Keratinocyte (primary cell): ENCODE measurements around the gene DIAPH3. TPM values are rescaled to one million over a fixed set of nuclear protein-coding genes. Genes with fewer than 3 reads are reported as not detected.

ENCODE experiments used
- DNase-seq: peaks from one replicate; pipeline ENCODE4 v3.0.0-alpha.2; 2011; ENCODE audit warnings: low read depth, missing footprints, low spot score
- FAIRE-seq: peaks from 2 replicates; lab custom pipeline; 2011; peaks lifted over from hg19 to GRCh38; lab: Jason Lieb, UNC
- H2AFZ ChIP-seq: 2 replicates; pipeline ENCODE4 v1.6.0; 2012; ENCODE audit warnings: low read length, control low read depth, inconsistent platforms; ENCODE audit not compliant: control insufficient read depth
- H3K27ac ChIP-seq: 2 replicates; pipeline ENCODE4 v1.5.1; 2011; ENCODE audit warnings: low read length; ENCODE audit not compliant: control insufficient read depth, insufficient read depth
- H3K27me3 ChIP-seq: 3 replicates; pipeline ENCODE4 v1.6.0; 2011; ENCODE audit warnings: low read length; ENCODE audit not compliant: control insufficient read depth, insufficient read depth; ENCODE audit errors: extremely low read depth
- H3K36me3 ChIP-seq, 2 experiments: 2 replicates in 1 of 2; 3 replicates in 1 of 2; pipeline ENCODE4 v1.5.1; 2011; ENCODE audit warnings: low read length in 2 of 2, mild to moderate bottlenecking in 1 of 2; ENCODE audit not compliant: control insufficient read depth in 2 of 2, insufficient read depth in 2 of 2; ENCODE audit errors: extremely low read depth in 1 of 2
- H3K4me1 ChIP-seq: 3 replicates; pipeline ENCODE4 v1.5.1; 2011; ENCODE audit warnings: low read length; ENCODE audit not compliant: control insufficient read depth, insufficient read depth; ENCODE audit errors: extremely low read depth
- H3K4me2 ChIP-seq: 3 replicates; pipeline ENCODE4 v1.6.0; 2011; ENCODE audit warnings: low read depth, low read length; ENCODE audit not compliant: control insufficient read depth, insufficient read depth; ENCODE audit errors: extremely low read depth
- H3K4me3 ChIP-seq, 3 experiments: fragments of 200-600 bp in 1 of 3; sonication (generic) in 1 of 3; 2 replicates in 2 of 3; 3 replicates in 1 of 3; pipeline ENCODE4 v1.5.1; 2011 to 2016; ENCODE audit warnings: low read length in 3 of 3, mild to moderate bottlenecking in 3 of 3, control low read depth in 2 of 3, inconsistent platforms in 1 of 3, low read depth in 1 of 3, mixed read lengths in 1 of 3, mixed run types in 1 of 3, moderate library complexity in 1 of 3; ENCODE audit not compliant: control insufficient read depth in 2 of 3, insufficient read depth in 2 of 3; ENCODE audit errors: extremely low read depth in 1 of 3
- H3K79me2 ChIP-seq: 2 replicates; pipeline ENCODE4 v1.6.0; 2012; ENCODE audit warnings: low read length; ENCODE audit not compliant: control insufficient read depth, insufficient read depth
- H3K9ac ChIP-seq: 3 replicates; pipeline ENCODE4 v1.6.0; 2011; ENCODE audit warnings: low read length; ENCODE audit not compliant: control insufficient read depth, insufficient read depth; ENCODE audit errors: extremely low read depth
- H3K9me1 ChIP-seq: 3 replicates; pipeline ENCODE4 v1.6.0; 2011; ENCODE audit warnings: low read length; ENCODE audit not compliant: control insufficient read depth, insufficient read depth; ENCODE audit errors: extremely low read depth
- H3K9me3 ChIP-seq: 2 replicates; pipeline ENCODE4 v1.5.1; 2012; ENCODE audit warnings: low read depth, low read length; ENCODE audit not compliant: control insufficient read depth
- H4K20me1 ChIP-seq: 3 replicates; pipeline ENCODE4 v1.6.0; 2011; ENCODE audit warnings: low read length; ENCODE audit not compliant: control insufficient read depth, insufficient read depth; ENCODE audit errors: extremely low read depth
- CTCF ChIP-seq, 3 experiments: IDR thresholded peaks in 1 of 3; conservative IDR thresholded peaks in 1 of 3; optimal IDR thresholded peaks in 1 of 3; 2 replicates in 2 of 3; 3 replicates in 1 of 3; pipeline versions ENCODE3 to v1.5.1; 2011; ENCODE audit warnings: low read length in 3 of 3, mild to moderate bottlenecking in 3 of 3, moderate library complexity in 2 of 3, control low read depth in 1 of 3, inconsistent platforms in 1 of 3; ENCODE audit not compliant: insufficient read depth in 2 of 3; ENCODE audit errors: extremely low read depth in 1 of 3
- EZH2 ChIP-seq: IDR thresholded peaks from one replicate; pipeline ENCODE4 v1.6.1; 2012; ENCODE audit warnings: inconsistent platforms, mild to moderate bottlenecking, low read length, moderate library complexity
- dilution Hi-C: fragments of 300-500 bp; cut with MboI; formaldehyde crosslinking; loops from one replicate; pipeline ENCODE4 v1.7.0; 2020; ENCODE audit warnings: low sequenced_read_pairs; ENCODE audit not compliant: extremely low pct_ligation_motif_present
- polyA plus RNA-seq, 5 experiments: library from polyadenylated mRNA; depleted of rRNA in 3 of 5; stranded (reverse) in 3 of 5; stranded (forward) in 1 of 5; unstranded in 1 of 5; fragments of >200 nt; gene quantifications; 1 replicate in 1 of 5; 2 replicates in 3 of 5; 3 replicates in 1 of 5; pipeline versions ENCODE4 v1.2.1 to v1.2.3, GENCODE V29; 2011 to 2012; ENCODE audit warnings: missing spikeins in 2 of 5, low read depth in 1 of 5, low replicate concordance in 1 of 5

DIAPH3 gene
- polyA plus RNA-seq, 1 donor (not counting 4 experiments of a cell fraction or from before 2014, with no cell fraction given) = 9.0 TPM

GRCh38 chr13:59951011-59951410, 212.7 kb downstream of the DIAPH3 start:
- Histone ChIP-seq H3K9me3 (no peaks in the 10 kb centered on the region), H3K4me3 (no peak overlapping the region), H3K36me3 (no peaks in the 10 kb centered on the region), H3K9ac (no peak overlapping the region), H4K20me1 (no peaks in the 10 kb centered on the region), H3K27me3 (no peaks in the 10 kb centered on the region), H3K4me2 (no peak overlapping the region), H3K27ac (no peak overlapping the region), H3K9me1 (no peaks in the 10 kb centered on the region), H3K79me2 (no peaks in the 10 kb centered on the region), H3K4me1 (no peaks in the 10 kb centered on the region), H2AFZ (no peak overlapping the region)
- dilution Hi-C loops = no loop called here
- FAIRE-seq = no peak
- TF ChIP-seq CTCF (optimal IDR thresholded peaks at IDR 0.05 in 1 of 3, IDR thresholded peaks at IDR 0.05 in 1 of 3, conservative IDR thresholded peaks at IDR 0.05 in 1 of 3; ENCODE audit: extremely low read depth in 1 of 3, insufficient read depth in 2 of 3, low read length in 3 of 3) (no peak), EZH2 (no peak)
- DNase-seq = no peak

DNA sequence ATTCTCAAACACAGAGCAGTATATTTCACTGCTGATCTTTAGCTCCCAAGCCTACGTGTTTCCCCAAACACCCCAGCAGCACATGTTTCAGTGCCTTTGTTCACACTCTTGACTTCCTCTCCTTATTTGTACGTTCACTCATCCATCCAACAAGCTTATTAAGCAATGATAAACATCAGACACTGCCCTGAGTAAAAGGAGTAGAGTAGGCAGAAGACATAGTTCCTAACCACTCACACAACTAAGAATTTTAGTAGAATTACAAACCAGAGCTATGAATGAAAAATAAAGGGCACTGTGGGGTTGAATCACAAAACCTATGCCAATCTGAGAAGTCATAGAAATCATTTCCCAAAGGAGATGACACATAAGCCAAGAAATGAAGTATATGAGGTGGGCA, 213.5 kb downstream of the DIAPH3 start:
- dilution Hi-C loops = no loop called here
- Histone ChIP-seq H2AFZ (no peak overlapping the region), H3K36me3 (no peaks in the 10 kb centered on the region), H3K9me1 (no peaks in the 10 kb centered on the region), H4K20me1 (no peaks in the 10 kb centered on the region), H3K27ac (no peak overlapping the region), H3K79me2 (no peaks in the 10 kb centered on the region), H3K9me3 (no peaks in the 10 kb centered on the region), H3K9ac (no peak overlapping the region), H3K27me3 (no peaks in the 10 kb centered on the region), H3K4me2 (no peak overlapping the region), H3K4me3 (no peak overlapping the region), H3K4me1 (no peaks in the 10 kb centered on the region)
- DNase-seq (no peak), FAIRE-seq (no peak)
- TF ChIP-seq CTCF (optimal IDR thresholded peaks at IDR 0.05 in 1 of 3, IDR thresholded peaks at IDR 0.05 in 1 of 3, conservative IDR thresholded peaks at IDR 0.05 in 1 of 3; ENCODE audit: extremely low read depth in 1 of 3, insufficient read depth in 2 of 3, low read length in 3 of 3) (no peak), EZH2 (no peak)
